Stimulated activated CD8-positive, alpha-beta memory T cell treated with anti-CD3 and anti-CD28 coated beads, Interleukin-7, amount 100 ng/mL, for 48 hours (primary cell): ENCODE measurements around the gene PRRC1.

Source experiments
- DNase-seq, 2 donors: peaks; one replicate each; pipeline ENCODE4 v3.0.0-alpha.2; 2020; ENCODE audit warnings: low read depth in 1 of 2; ENCODE audit errors: extremely low read depth in 1 of 2

Gene PRRC1

DNA sequence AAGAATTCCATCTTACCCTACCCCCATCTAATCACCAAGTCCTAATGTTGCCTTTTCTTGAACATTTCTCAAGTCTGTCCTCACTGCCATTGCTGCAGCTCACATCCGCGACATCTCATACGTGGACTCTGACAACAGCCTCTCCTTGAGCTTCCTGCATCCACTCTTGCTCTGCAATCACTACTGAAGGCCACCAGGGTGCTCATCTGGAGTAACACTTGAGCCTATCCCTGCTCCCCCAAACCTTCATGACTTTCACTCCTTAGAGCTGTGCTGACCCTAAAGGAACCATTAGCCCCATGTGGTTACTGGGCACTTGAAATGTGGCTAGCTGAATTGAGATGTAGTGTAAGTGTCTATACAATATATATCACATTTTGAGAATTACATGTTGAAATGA, 85.0 kb downstream of the PRRC1 start:
- no peak for DNase-seq

DNA sequence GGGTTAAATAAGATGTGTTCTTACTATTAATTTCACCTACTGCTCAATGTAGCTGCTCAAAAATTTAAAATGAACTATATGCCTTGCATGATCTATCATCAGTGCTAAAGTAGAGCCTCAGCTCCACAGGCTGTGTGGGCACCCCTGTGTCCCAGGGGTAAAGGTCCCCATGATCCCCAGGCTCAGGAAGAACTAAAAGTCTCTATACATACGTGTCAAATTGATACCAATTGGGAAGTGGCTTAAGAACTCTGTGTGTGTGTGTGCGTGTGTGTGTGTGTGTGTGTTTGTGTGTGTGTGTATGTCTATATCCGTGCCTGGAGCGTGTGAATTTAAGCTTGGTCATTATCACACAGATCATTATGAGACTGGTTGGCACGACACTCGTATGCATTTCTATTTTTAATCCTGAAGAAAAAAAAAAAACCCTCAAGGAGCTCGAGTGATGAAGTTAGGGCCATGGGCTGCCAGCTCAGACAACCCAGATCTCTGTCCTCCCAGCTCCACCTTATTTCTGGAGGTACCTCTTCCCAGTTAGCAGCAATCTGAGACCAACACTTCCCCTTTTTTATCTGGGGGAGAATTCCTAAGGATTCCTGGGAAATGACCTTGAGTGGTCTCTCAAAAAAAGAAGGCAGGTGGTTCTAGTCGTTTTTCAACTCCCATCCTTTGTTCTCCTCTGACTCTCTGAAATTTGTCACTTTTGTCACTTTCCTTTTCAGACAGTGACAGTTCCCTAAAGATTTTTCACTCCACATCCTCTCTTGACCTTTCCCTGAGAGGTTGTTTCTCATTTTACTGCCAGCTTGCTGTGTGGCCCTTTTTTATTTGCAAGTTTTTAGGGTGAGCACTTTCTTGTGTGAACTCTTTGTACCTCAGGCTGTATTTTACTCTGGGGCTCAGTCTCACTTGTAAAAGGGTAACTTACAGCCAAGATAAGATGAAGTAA, 85.7 kb downstream of the PRRC1 start:
- no peak for DNase-seq
